G401.6 (cell line): ENCODE measurements around the gene VSIG10L.

Source experiments
- FAIRE-seq: peaks from 2 replicates; lab custom pipeline; 2012; peaks lifted over from hg19 to GRCh38; lab: Jason Lieb, UNC

VSIG10L gene

GRCh38 chr19:51317376-51317775, 24.6 kb downstream of the VSIG10L start:
- no peak for FAIRE-seq

- no peak for FAIRE-seq
These were observed 25.3 kb downstream of the VSIG10L start for GRCh38 chr19:51316688-51317087.

GRCh38 chr19:51311351-51312257, 30.3 kb downstream of the VSIG10L start, which contains the start of gene IGLON5:
Gene IGLON5, plus strand, starts transcription at chr19:51311644. Its CDS starts 204 bp downstream, at chr19:51311848.
- no peak for FAIRE-seq

GRCh38 chr19:51305479-51305878, 36.5 kb downstream of the VSIG10L start:
- no peak for FAIRE-seq

- FAIRE-seq: no peak
These were observed 40.7 kb downstream of the VSIG10L start for GRCh38 chr19:51301266-51301665.

GRCh38 chr19:51297406-51297805, 44.5 kb downstream of the VSIG10L start:
- FAIRE-seq: no peak

- FAIRE-seq: no peak
These were observed 45.4 kb downstream of the VSIG10L start for GRCh38 chr19:51296336-51297093.

GRCh38 chr19:51295382-51296126, 46.4 kb downstream of the VSIG10L start:
- no peak for FAIRE-seq

GRCh38 chr19:51294977-51295375, 47.0 kb downstream of the VSIG10L start:
- no peak for FAIRE-seq

GRCh38 chr19:51294211-51294976, 47.5 kb downstream of the VSIG10L start:
- no peak for FAIRE-seq

- FAIRE-seq: no peak
These were observed 48.2 kb downstream of the VSIG10L start for GRCh38 chr19:51293571-51294210.

GRCh38 chr19:51292971-51293370, 49.0 kb downstream of the VSIG10L start:
- FAIRE-seq: no peak

GRCh38 chr19:51289635-51290034, 52.3 kb downstream of the VSIG10L start:
- FAIRE-seq: no peak

GRCh38 chr19:51285682-51286081, 56.3 kb downstream of the VSIG10L start:
- no peak for FAIRE-seq

- no peak for FAIRE-seq
These were observed 59.6 kb downstream of the VSIG10L start for GRCh38 chr19:51282335-51282734.
